Measurements from ENCODE around the gene SORL1-AS1.

Gene SORL1-AS1

GRCh38 chr11:121463689-121464335 is 11.0 kb upstream of the SORL1-AS1 start:
- TF ChIP-seq, protein P1, sequence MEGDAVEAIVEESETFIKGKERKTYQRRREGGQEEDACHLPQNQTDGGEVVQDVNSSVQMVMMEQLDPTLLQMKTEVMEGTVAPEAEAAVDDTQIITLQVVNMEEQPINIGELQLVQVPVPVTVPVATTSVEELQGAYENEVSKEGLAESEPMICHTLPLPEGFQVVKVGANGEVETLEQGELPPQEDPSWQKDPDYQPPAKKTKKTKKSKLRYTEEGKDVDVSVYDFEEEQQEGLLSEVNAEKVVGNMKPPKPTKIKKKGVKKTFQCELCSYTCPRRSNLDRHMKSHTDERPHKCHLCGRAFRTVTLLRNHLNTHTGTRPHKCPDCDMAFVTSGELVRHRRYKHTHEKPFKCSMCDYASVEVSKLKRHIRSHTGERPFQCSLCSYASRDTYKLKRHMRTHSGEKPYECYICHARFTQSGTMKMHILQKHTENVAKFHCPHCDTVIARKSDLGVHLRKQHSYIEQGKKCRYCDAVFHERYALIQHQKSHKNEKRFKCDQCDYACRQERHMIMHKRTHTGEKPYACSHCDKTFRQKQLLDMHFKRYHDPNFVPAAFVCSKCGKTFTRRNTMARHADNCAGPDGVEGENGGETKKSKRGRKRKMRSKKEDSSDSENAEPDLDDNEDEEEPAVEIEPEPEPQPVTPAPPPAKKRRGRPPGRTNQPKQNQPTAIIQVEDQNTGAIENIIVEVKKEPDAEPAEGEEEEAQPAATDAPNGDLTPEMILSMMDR (IDR thresholded peaks at IDR 0.05; ENCODE audit: insufficient read depth, low read depth, low read length) = no peak

DNA sequence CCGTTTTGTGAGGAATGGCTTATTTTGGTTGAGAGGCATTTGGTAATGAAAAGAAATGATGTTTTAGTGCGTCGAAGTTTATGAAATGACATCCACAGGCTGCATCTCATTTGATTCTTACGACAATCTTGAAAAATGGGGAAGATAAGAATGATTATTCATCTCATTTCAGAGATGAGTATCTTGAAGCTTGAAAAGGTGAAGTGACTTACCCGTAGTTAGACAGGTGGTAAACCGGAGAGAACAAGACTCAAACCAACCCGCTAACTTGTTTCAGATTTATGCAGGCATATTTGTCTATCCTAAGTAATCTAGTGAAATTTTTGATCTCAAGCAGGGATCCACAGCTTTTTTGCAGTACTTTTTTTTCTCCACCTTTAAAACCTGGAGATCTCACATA is 9.1 kb upstream of the SORL1-AS1 start:
- no peaks in the 10 kb centered on the region for H3K36me3 ChIP-seq (ENCODE audit: control insufficient read depth, insufficient read depth, low read length)
- ChIA-PET POLR2A (no interaction called here), CTCF (interaction anchor here (1.5 kb wide), 1 partner anchor 9 kb away, joined by 4 read pairs; the partner anchor contains the start of gene SORL1-AS1)
- peaks cover 4% of the 10 kb centered on the region for H3K27me3 ChIP-seq (ENCODE audit: control insufficient read depth, insufficient read depth, low read length)
- DNase-seq (ENCODE audit: low read depth) = no peak
- H3K4me3 ChIP-seq (ENCODE audit: low read depth, low read length) = no peak overlapping the region
- TF ChIP-seq, protein P1 (IDR thresholded peaks at IDR 0.05; ENCODE audit: insufficient read depth, low read depth, low read length) = no peak

More at GRCh38 chr11:121463689-121464335, 11.0 kb upstream of the SORL1-AS1 start:
- no peak for DNase-seq (ENCODE audit: low read depth)
- Histone ChIP-seq H3K4me3 (ENCODE audit: low read depth, low read length) (no peak overlapping the region), H3K36me3 (ENCODE audit: control insufficient read depth, insufficient read depth, low read length) (no peaks in the 10 kb centered on the region), H3K27me3 (ENCODE audit: control insufficient read depth, insufficient read depth, low read length) (peaks cover 4% of the 10 kb centered on the region)
- ChIA-PET CTCF (interaction anchor here (0.6 to 2.2 kb wide), 2 partner anchors 12 to 244 kb away, joined by 3 to 18 read pairs; partner anchors contain the start of genes SORL1 and SORL1-AS1), POLR2A (no interaction called here)

- no peak overlapping the region for H3K4me3 ChIP-seq (ENCODE audit: low read depth, low read length)
- H3K36me3 ChIP-seq (ENCODE audit: control insufficient read depth, insufficient read depth, low read length) = no peaks in the 10 kb centered on the region
- no peak for DNase-seq (ENCODE audit: low read depth)
- TF ChIP-seq, protein P1 (IDR thresholded peaks at IDR 0.05; ENCODE audit: insufficient read depth, low read depth, low read length) = no peak
- peaks cover 4% of the 10 kb centered on the region for H3K27me3 ChIP-seq (ENCODE audit: control insufficient read depth, insufficient read depth, low read length)
- CTCF ChIA-PET = interaction anchor here (0.6 to 1.5 kb wide), 3 partner anchors 8 to 52 kb away, joined by 3 to 4 read pairs (median 4); partner anchors contain the start of gene SORL1-AS1
- POLR2A ChIA-PET = no interaction called here
Observed at GRCh38 chr11:121460941-121461514, 8.3 kb upstream of the SORL1-AS1 start.

- ChIA-PET POLR2A (no interaction called here), CTCF (interaction anchor here (1.4 kb wide), 1 partner anchor 13 kb away, joined by 3 read pairs; no protein-coding TSS in a partner anchor)
- DNase-seq (ENCODE audit: low read depth) = no peak
- TF ChIP-seq, protein P1 (IDR thresholded peaks at IDR 0.05; ENCODE audit: insufficient read depth, low read depth, low read length) = no peak
- H3K36me3 ChIP-seq (ENCODE audit: control insufficient read depth, insufficient read depth, low read length) = no peaks in the 10 kb centered on the region
- H3K27me3 ChIP-seq (ENCODE audit: control insufficient read depth, insufficient read depth, low read length) = peaks cover 7% of the 10 kb centered on the region
- H3K4me3 ChIP-seq (ENCODE audit: low read depth, low read length) = no peak overlapping the region
Observed at GRCh38 chr11:121459413-121460017, 6.7 kb upstream of the SORL1-AS1 start.

GRCh38 chr11:121458551-121458950 is 5.8 kb upstream of the SORL1-AS1 start:
- no peak for DNase-seq (ENCODE audit: low read depth)
- TF ChIP-seq, protein P1 (IDR thresholded peaks at IDR 0.05; ENCODE audit: insufficient read depth, low read depth, low read length) = no peak
- Histone ChIP-seq H3K27me3 (ENCODE audit: control insufficient read depth, insufficient read depth, low read length) (peaks cover 7% of the 10 kb centered on the region), H3K36me3 (ENCODE audit: control insufficient read depth, insufficient read depth, low read length) (no peaks in the 10 kb centered on the region), H3K4me3 (ENCODE audit: low read depth, low read length) (no peak overlapping the region)
- POLR2A ChIA-PET = no interaction called here
- CTCF ChIA-PET = interaction anchor here (0.6 kb wide), 1 partner anchor 116 kb away, joined by 4 read pairs; no protein-coding TSS in a partner anchor
